Erythroblast (primary cell): ENCODE data around the gene TAF3.

Experiments used
- DNase-seq, 2 experiments: peaks; one replicate each; lab custom pipeline; 2025; lab: John Stamatoyannopoulos, UW
- GATA1 ChIP-seq: IDR thresholded peaks from 2 replicates; pipeline ENCODE4 v1.6.1; 2011; ENCODE audit warnings: low read depth, mild to moderate bottlenecking, control low read depth, low read length, moderate library complexity
- POLR2A ChIP-seq: IDR thresholded peaks from 2 replicates; pipeline ENCODE4 v1.6.1; 2011; ENCODE audit warnings: mild to moderate bottlenecking, low read length

Gene TAF3

DNA sequence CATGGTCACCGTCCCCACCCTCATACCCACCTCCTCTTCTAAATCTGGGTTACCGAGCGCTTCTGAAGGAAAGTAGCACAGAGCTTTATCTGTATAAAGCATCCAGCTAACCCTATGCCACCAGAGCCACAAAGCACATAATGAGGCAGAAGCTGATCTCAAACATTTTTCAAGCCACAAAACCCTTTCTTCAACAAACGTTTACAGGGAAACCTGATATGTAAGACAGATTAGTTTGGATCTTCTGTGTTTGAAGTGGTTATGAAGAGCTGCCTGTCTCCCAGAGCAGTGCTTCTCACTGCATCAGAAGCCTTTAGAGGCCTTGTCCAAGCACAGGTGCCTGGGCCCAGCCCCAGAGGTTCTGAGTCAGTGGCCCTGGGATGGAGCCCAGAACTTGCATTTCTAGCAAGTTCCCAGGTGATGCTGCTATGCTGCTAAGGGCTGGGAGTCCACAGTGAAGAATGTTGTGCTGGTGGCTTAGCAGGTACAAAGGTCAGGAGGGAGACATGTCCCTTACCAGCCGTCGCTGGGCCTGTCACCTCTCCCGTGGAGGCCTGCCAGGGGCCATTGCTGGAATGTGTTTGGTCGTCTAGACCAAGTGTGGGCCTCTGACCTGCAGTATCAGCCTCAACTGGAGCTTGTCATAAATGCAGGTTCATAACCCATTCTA lies 90.4 kb downstream of the TAF3 start:
- TF ChIP-seq POLR2A (no peak), GATA1 (no peak)
- peak in 1 of 2 experiments; percentile 8 for DNase-seq

DNA sequence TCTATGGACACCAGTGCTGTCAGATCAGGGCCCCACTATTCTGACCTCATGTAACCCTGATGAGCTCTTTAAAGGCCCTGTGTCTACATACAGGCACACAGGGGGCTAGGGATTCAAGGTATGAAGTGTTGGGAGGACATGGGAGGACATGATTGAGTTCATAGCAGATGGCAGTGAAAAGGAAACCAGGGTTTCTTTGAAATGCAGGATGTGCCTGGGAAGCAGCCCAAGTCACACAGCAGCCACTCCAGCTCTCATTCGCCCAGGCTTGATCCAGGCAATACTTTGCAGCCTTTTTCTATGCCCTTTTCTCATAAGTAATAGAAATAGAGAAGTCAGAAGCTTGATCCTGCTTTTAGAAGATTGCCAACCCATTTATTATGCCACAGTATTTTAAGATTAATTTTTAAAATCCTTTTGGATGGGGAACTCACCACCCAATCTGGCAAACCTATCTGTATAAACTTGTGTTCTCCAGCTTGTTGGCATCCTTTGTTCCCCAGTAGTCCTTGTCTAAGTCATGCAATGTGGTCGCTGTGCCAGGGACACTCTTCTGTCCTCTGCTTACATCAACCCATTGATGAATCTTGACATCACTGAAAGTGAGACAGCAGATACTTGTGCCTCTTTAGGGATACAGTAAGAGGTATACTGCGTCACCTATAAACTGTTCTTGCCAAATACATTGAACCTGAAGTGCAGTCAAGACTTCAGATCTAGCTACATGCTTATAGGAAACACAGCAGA lies 95.0 kb downstream of the TAF3 start:
- TF ChIP-seq POLR2A, result no peak
- no peak for TF ChIP-seq GATA1
- DNase-seq, result peak in 1 of 2 experiments; percentile 8

DNA sequence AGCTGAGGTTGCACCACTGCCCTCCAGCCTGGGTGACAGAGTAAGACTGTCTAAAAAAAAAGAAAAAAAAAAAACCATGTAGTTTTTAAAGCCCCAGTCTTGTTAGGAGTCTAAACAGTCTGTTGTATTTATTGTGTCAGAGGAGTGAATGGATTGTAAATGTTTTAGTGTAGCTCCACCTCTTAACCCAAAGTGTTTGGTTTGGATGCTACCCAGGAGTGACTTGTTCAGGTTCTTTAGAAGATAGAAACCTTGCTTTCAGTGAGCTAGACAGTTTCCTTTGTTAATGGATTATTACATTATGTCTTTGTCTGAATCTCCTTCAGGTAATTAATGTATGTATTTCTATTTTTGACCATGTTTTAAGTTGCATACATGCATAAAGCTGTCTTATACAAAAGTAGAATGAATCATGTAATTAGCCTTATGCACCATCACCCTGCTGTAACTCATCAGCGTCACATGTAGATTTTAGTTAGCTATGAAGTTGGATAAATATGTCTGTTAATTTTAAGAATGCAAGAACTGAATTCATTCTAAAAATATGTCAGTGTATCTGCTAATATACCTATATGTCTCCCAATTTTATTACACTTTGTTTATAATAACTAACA lies 97.7 kb downstream of the TAF3 start:
- TF ChIP-seq POLR2A, result no peak
- TF ChIP-seq GATA1, result no peak
- no peak for DNase-seq

DNA sequence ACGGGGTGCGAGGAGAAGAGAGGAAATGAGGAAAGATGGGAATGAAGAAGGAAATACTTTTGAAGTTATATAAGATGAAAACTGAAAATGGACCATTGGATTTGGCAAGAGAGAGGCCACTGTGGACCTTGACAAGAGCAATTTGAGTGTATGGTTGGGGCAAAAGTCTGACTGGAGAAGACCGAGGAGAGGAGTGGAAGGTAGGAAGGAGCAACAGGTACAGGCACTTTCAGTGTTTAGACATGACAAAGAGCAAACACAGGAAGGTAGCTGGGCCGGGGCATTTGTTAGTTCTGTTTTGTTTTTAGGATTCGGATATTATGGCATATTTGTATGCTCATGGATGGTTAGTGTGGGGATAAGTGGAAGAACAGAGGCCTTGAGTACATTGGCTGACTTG lies 99.4 kb downstream of the TAF3 start:
- no peak for DNase-seq
- TF ChIP-seq POLR2A, result no peak
- no peak for TF ChIP-seq GATA1

DNA sequence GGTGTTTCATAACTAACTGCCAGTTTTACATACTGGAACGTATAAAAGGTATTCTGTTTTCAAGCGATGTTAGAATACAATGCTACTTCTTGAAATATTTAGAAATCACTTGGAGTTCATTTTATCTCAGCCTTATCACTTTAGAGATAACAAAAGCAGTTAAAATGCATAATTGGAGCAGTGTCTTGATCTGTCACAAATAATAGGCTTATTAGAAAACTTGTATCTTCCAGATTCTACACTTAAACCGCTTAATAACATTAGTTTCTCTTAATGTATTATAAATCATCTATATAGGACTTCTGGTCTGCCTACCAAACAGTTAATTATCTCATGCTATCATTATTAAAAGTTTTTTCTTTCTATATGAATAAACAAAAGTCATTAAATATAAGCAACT lies 104.4 kb downstream of the TAF3 start:
- DNase-seq, result no peak
- TF ChIP-seq GATA1 (no peak), POLR2A (no peak)

DNA sequence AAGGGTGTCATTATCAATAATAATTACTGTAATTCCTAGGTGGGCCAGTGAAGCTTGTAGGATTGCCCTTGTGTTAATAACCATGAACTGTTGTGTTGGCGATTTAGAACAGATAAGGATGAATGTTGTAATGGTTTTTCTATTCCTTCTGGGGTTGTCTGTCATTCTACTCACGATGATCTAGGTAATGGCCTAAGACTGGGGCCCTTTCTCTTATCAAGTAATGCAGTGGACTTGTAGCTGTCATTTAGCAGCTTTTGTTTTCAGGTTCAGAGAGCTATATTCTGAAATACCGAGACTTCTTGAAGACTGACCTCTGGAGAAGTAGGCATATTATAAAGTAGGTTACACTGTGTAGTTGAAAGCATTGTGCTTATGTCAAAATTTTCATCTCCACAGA lies 110.2 kb downstream of the TAF3 start:
- peak in 1 of 2 experiments; percentile 14 for DNase-seq
- TF ChIP-seq POLR2A, result no peak
- TF ChIP-seq GATA1, result no peak

DNA sequence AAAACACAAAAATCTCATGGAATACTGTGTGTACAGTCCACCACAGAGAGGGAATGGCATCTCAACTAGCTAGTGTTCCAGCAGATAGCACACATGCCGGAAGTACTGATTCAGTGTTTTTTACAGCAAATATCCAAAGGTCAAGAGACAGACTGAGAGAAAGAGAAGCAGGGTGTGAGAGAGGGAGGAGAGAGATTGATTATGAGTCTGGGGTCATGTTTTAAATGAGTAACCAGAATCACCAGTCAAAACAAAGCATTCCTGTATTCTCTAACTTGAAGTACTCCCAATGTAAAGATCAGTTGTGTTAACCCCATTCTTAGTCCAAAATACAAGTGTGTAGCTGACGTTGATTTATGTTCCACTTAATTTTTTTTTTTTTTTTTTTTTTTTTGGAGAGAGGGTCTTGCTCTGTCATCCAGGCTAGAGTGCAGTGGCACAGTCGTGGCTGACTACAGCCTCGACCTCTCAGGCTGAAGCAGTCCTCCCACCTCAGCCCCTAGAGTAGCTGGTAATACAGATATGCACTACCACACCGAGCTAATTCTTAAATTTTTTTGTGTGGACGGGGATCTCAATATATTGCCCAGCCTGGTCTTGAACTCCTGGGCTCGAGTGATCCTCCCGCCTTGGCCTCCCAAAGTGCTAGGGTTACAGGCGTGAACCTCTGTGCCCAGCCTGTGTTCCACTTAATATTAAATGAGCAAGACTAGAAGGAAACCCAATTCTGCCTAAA lies 114.2 kb downstream of the TAF3 start:
- no peak for DNase-seq
- TF ChIP-seq GATA1 (no peak), POLR2A (no peak)

DNA sequence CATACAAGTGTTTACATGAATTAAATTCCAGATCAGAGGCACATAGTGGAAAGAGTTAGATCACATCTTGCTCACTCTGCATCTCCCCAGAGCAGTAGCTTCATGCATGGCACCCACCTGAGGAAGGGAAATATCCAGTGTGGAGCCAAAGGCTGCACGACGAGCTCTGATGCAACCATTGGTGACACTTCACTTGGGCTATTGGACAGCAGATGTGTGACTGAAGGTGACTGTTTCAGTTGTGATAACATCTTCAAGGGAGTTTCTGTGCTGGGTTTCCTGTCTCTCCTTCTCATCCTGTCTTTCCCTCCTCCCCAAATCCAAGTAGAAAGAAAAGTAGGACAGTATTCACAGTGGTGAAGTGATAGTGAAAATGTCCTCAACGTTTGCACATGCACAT lies 115.0 kb downstream of the TAF3 start:
- DNase-seq, result no peak
- TF ChIP-seq POLR2A (no peak), GATA1 (no peak)

DNA sequence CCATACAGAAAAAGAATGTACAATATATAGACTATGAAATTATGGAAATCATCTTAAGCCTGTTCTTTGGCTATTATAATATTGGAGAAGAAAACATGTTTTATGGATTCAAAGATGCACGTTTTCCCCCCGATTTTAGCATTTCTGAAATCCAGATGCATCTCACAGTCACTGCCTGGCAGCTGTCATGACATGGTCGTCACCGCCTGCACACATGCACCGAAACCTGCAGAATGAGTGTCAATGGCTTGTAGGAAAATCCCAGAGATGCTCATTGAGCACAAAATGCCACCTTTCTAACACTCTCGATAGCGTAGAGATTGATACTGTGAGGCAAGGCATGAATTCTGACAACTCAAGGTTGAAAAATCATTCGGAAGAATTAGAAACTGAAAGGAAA lies 115.5 kb downstream of the TAF3 start:
- TF ChIP-seq POLR2A (no peak), GATA1 (no peak)
- DNase-seq, result no peak

DNA sequence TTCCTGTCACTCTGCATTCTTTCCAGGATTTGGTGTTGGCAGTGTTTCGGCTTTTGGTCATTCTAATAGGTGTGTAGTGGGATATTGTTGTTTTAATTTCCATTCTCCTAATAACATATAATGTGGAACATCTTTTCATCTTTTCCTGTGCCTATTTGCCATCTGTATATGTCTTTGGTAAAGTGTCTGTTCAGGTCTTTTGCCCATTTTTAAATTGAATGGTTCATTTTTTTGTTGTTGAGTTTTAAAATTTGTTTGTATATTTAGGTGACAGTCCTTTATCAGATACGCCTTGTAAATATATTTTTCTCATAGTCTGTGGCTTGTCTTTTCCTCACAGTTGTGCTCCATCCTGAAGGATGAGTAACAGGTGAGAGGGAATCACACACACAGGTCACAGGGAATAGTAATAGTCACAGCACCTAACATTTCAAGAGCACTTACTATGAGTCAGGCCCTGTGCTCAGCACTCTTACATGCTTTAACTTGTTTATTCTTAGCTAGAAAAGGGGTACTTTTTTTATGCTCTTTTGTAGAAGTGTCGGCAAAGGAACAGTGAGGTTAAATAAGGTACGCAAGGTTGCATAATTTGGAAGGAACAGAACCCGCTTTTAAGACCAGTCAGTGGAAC lies 119.1 kb downstream of the TAF3 start:
- TF ChIP-seq GATA1 (no peak), POLR2A (no peak)
- DNase-seq, result no peak

DNA sequence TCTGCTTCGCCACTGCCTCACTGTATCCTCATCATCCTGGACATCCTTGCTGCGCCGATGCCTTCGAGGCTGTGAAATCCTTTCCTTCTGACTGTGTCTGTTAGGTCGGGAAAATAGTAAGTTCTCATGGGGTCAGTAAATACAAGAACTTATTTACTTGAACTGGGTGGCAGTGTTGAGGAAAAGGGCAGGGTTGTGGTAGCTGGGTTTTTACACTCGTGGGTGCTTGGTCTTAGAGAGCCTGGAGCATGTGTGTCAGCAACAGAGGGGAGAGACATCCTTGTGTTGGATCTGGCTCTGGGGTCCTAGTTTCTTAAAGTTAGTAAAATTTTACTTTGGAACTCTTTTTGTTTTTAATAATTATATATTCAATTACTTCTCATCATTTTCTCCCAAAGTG lies 123.3 kb downstream of the TAF3 start:
- TF ChIP-seq GATA1 (no peak), POLR2A (no peak)
- DNase-seq, result no peak

DNA sequence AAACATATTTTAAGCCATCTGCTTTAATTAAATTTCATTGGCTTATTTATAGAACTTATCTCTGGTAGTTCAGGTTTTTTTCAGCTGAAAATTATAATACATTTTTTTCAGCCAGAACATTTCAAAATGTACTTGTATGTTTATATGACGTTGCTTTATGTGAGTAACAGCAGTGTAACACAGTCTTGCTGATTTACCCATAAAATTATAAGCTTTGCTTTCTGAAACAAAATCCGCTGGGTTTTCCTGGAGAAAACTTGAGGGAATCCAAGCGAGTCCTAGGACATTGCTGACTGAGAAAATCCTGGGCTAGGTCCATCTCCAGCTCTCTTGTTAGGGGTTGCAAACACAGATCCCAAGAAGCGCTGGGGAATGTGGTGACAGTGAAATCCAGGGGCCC lies 124.0 kb downstream of the TAF3 start:
- TF ChIP-seq POLR2A, result no peak
- no peak for TF ChIP-seq GATA1

DNA sequence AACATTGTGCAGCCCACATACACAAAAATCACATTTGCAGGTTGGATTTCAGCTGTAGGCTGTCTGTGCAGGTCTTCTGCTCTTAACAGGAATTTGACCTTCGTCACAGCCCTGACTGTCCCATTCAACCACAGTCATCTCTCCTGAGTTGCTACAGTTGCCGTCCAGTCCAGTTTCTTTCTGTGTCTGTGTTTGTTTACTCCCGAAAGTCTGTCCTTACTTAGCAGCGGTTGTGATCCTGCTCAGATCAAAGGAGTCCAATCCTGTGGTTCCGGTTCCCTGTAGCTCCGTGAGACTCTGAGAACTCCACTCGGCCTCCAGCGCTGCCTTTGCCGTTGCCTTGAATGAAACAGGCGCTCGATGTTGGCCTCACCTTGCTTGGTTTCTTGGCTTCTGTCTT lies 124.6 kb downstream of the TAF3 start:
- no peak for DNase-seq
- no peak for TF ChIP-seq POLR2A
- no peak for TF ChIP-seq GATA1

More for the DNA sequence above, 124.0 kb downstream of the TAF3 start:
- no peak for DNase-seq
